Panc1 (cell line): Measurements from ENCODE around the gene HCFC1. TPM values are rescaled to one million over a fixed set of nuclear protein-coding genes. Genes with fewer than 3 reads are reported as not detected.

Experiments used
- ATAC-seq: fragments of 200-7000 bp; cut with Tn5 transposase; 2 replicates; pipeline ENCODE4 v1.9.1; 2020; ENCODE audit warnings: mild to moderate bottlenecking, moderate library complexity
- BruUV-seq: library from RNA; stranded (reverse); fragments of 400-500 nt; replicated peaks from 2 replicates; lab custom pipeline; 2021; lab: Mats Ljungman, UMichigan
- CTCF ChIA-PET: fragments of 300-600 bp; sonication (Branson Sonifier 250); formaldehyde crosslinking; loops from one replicate; lab custom pipeline; 2022; ENCODE audit warnings: antibody characterized with exemption; lab: Charles Lee
- POLR2A ChIA-PET: fragments of 300-600 bp; sonication (Branson Sonifier 250); formaldehyde crosslinking; loops from one replicate; lab custom pipeline; 2022; ENCODE audit warnings: antibody characterized with exemption; lab: Charles Lee
- DNase-seq: peaks from one replicate; pipeline ENCODE4 v3.0.0-alpha.2; 2010; ENCODE audit warnings: low read depth, low spot score
- H3K27ac ChIP-seq: 2 replicates; pipeline ENCODE4 v1.5.1; 2011; ENCODE audit warnings: mild to moderate bottlenecking, low read length, inconsistent platforms
- H3K27me3 ChIP-seq: fragments of 200-500 bp; sonication (Bioruptor generic); 2 replicates; pipeline ENCODE4 v1.6.0; 2014; ENCODE audit warnings: low read length, inconsistent platforms; ENCODE audit not compliant: control insufficient read depth, insufficient read depth
- H3K36me3 ChIP-seq: fragments of 200-500 bp; sonication (Bioruptor generic); 2 replicates; pipeline ENCODE4 v1.5.1; 2014; ENCODE audit warnings: inconsistent platforms, mild to moderate bottlenecking, low read length, moderate library complexity; ENCODE audit not compliant: control insufficient read depth, insufficient read depth
- H3K4me1 ChIP-seq: 2 replicates; pipeline ENCODE4 v1.5.1; 2011; ENCODE audit warnings: inconsistent platforms, mild to moderate bottlenecking, low read length, moderate library complexity; ENCODE audit not compliant: control insufficient read depth, insufficient read depth
- H3K4me3 ChIP-seq, 2 experiments: 2 replicates each; pipeline ENCODE4 v1.5.1; 2011 to 2012; ENCODE audit warnings: low read depth in 2 of 2, low read length in 2 of 2, mild to moderate bottlenecking in 2 of 2, inconsistent platforms in 1 of 2, moderate library complexity in 1 of 2
- H3K9me3 ChIP-seq: fragments of 200-500 bp; sonication (Bioruptor generic); 2 replicates; pipeline ENCODE4 v1.5.1; 2014; ENCODE audit warnings: low read depth, mild to moderate bottlenecking, inconsistent platforms, low read length, moderate library complexity; ENCODE audit not compliant: control insufficient read depth, insufficient read depth
- POLR2AphosphoS5 ChIP-seq: IDR thresholded peaks from 2 replicates; pipeline ENCODE4 v1.6.1; 2012; ENCODE audit warnings: mild to moderate bottlenecking, low read depth, low read length, moderate library complexity
- SIN3A ChIP-seq: IDR thresholded peaks from 2 replicates; pipeline ENCODE4 v1.6.1; 2012; ENCODE audit warnings: low read depth, mild to moderate bottlenecking, low read length, moderate library complexity, borderline replicate concordance; ENCODE audit not compliant: insufficient read depth
- TCF7L2 ChIP-seq: IDR thresholded peaks from 2 replicates; pipeline ENCODE4 v1.6.1; 2011; ENCODE audit warnings: mild to moderate bottlenecking, low read depth, low read length, inconsistent platforms
- in situ Hi-C: cut with HindIII; loops from 2 replicates; pipeline ENCODE4 v1.10.0; 2016; ENCODE audit warnings: low sequenced_read_pairs, low pct_unique_long_range_greater_than_20kb
- intact Hi-C: fragments of 100-400 bp; cut with micrococcal nuclease; formaldehyde crosslinking; loops from one replicate; pipeline ENCODE4 v1.10.0; 2022; ENCODE audit not compliant: unreplicated experiment
- total RNA-seq: library from RNA; stranded (reverse); gene quantifications from one replicate; pipeline ENCODE4 v1.2.1, GENCODE V29; 2021; ENCODE audit not compliant: unreplicated experiment
- TF ChIP-seq, protein P1 (sequence below), 2 experiments: IDR thresholded peaks; 2 replicates each; pipeline ENCODE4 v1.6.1; 2011 to 2012; ENCODE audit warnings: low read depth in 2 of 2, control low read depth in 1 of 2, low read length in 1 of 2, mild to moderate bottlenecking in 1 of 2, moderate library complexity in 1 of 2; ENCODE audit not compliant: insufficient read depth in 1 of 2
- TF ChIP-seq, protein P2 (sequence below): fragments of 450-650 bp; IDR thresholded peaks from 2 replicates; pipeline ENCODE4 v1.5.1; 2017; ENCODE audit warnings: mild to moderate bottlenecking

HCFC1 gene
- total RNA-seq, 1 experiment from 2014 or later = 113 TPM

DNA sequence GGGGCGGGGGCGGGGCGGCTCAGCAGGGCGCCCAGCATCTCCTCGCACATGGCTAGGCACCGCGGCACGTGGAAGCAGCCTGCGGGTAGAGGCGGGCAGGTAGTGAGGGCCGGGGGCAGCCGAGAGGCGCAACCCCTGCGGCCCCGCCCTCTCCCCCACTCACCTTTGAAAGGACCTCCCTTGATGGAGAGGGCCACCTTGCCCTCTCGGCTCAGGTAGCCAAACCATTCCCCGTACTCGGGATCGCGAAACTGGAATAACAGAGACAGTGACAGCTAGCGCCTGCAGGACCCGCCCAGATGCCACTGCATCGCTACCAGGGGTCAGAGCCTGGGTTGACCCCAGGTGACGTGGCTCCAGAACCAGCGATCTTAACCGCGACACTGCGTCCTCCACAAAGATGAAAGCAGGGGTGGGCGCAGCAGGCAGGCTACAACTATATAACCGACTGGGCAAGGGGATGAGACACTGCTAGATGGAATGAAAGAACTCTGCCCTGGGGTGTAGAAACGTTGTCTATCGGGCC lies 36.2 kb downstream of the HCFC1 start:
- ATAC-seq = peak; percentile 56
- CTCF ChIA-PET = interaction anchor here (0.6 to 1.2 kb wide), 2 partner anchors 12 to 26 kb away, joined by 3 to 4 read pairs; no protein-coding TSS in a partner anchor
- H3K27ac ChIP-seq = peak overlapping the region; percentile 66

DNA sequence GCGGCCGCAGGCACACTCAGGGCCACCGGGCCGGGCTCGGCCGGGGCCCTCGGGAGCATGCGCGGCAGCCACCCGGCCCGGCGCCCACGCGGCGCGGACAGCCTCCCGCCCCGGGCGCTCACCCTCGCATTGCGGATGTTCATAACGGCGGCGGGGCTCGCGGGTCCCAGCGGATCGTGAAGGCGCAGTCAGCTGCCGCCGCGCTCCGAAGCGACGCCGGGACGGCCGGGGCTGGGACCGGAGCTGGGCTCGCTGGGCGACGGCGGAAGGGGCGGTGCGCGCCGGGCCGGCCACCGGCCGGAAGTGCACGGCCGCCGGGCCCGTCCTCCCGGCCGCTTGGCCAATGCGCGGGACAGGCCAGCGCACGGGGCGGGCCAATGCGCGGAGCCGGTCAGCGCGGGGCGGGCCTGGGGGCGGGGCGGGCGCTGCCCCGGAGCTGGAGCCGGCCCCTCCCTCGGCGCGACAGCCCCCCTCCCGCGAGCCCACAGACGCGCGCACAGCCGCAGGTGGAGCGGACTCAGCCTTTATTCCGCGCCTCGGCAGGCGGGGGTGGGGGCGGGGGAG lies 36.8 kb downstream of the HCFC1 start, which contains the start of gene NAA10:
Gene NAA10, minus strand, starts transcription at position 276 of the 564 bp plus-strand sequence. Its CDS starts 133 bp downstream, at position 143.
- Histone ChIP-seq H3K27ac (peak within 1 kb of the TSS; percentile 75), H3K36me3 (peaks cover 3% of the 10 kb centered on the region), H3K4me3 (peak within 1 kb of the TSS; percentile 94 to 95), H3K27me3 (no peaks in the 10 kb centered on the region), H3K9me3 (no peaks in the 10 kb centered on the region), H3K4me1 (peaks cover 18% of the 10 kb centered on the region)
- DNase-seq = no peak
- TF ChIP-seq POLR2AphosphoS5 = peak; percentile 57; the same call in 1 of the 2 replicates
- no peak for TF ChIP-seq SIN3A
- in situ Hi-C loops (no loop called here), intact Hi-C loops (no loop called here)
- BruUV-seq = no TSS peak
- ChIA-PET CTCF (interaction anchor here (1.2 kb wide), 1 partner anchor 12 kb away, joined by 4 read pairs; no protein-coding TSS in a partner anchor), POLR2A (interaction anchor here (0.6 kb wide), 1 partner anchor 32 kb away, joined by 3 read pairs; no protein-coding TSS in a partner anchor)
- ATAC-seq = peak; percentile 98

More for the DNA sequence above, 36.2 kb downstream of the HCFC1 start:
- in situ Hi-C loops = no loop called here
- Histone ChIP-seq H3K36me3 (peaks cover 3% of the 10 kb centered on the region), H3K9me3 (no peaks in the 10 kb centered on the region), H3K4me1 (peaks cover 13% of the 10 kb centered on the region), H3K27me3 (no peaks in the 10 kb centered on the region), H3K4me3 (peak overlapping the region; percentile 49 to 57)
- POLR2A ChIA-PET = interaction anchor here (0.6 kb wide), 1 partner anchor 31 kb away, joined by 3 read pairs; no protein-coding TSS in a partner anchor
- intact Hi-C loops = no loop called here
- BruUV-seq = no TSS peak
- DNase-seq = no peak
- TF ChIP-seq POLR2AphosphoS5 (no peak), SIN3A (no peak), TCF7L2 (no peak)
- TF ChIP-seq, protein P1, sequence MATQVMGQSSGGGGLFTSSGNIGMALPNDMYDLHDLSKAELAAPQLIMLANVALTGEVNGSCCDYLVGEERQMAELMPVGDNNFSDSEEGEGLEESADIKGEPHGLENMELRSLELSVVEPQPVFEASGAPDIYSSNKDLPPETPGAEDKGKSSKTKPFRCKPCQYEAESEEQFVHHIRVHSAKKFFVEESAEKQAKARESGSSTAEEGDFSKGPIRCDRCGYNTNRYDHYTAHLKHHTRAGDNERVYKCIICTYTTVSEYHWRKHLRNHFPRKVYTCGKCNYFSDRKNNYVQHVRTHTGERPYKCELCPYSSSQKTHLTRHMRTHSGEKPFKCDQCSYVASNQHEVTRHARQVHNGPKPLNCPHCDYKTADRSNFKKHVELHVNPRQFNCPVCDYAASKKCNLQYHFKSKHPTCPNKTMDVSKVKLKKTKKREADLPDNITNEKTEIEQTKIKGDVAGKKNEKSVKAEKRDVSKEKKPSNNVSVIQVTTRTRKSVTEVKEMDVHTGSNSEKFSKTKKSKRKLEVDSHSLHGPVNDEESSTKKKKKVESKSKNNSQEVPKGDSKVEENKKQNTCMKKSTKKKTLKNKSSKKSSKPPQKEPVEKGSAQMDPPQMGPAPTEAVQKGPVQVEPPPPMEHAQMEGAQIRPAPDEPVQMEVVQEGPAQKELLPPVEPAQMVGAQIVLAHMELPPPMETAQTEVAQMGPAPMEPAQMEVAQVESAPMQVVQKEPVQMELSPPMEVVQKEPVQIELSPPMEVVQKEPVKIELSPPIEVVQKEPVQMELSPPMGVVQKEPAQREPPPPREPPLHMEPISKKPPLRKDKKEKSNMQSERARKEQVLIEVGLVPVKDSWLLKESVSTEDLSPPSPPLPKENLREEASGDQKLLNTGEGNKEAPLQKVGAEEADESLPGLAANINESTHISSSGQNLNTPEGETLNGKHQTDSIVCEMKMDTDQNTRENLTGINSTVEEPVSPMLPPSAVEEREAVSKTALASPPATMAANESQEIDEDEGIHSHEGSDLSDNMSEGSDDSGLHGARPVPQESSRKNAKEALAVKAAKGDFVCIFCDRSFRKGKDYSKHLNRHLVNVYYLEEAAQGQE (IDR thresholded peaks at IDR 0.05; ENCODE audit: insufficient read depth in 1 of 2, low read depth in 2 of 2, low read length in 1 of 2) = no peak
- TF ChIP-seq, protein P2, sequence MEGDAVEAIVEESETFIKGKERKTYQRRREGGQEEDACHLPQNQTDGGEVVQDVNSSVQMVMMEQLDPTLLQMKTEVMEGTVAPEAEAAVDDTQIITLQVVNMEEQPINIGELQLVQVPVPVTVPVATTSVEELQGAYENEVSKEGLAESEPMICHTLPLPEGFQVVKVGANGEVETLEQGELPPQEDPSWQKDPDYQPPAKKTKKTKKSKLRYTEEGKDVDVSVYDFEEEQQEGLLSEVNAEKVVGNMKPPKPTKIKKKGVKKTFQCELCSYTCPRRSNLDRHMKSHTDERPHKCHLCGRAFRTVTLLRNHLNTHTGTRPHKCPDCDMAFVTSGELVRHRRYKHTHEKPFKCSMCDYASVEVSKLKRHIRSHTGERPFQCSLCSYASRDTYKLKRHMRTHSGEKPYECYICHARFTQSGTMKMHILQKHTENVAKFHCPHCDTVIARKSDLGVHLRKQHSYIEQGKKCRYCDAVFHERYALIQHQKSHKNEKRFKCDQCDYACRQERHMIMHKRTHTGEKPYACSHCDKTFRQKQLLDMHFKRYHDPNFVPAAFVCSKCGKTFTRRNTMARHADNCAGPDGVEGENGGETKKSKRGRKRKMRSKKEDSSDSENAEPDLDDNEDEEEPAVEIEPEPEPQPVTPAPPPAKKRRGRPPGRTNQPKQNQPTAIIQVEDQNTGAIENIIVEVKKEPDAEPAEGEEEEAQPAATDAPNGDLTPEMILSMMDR = no peak
